A549 (cell line): ENCODE data around the gene CFAP77. TPM values are rescaled to one million over a fixed set of nuclear protein-coding genes. Genes with fewer than 3 reads are reported as not detected.
"Not testable (repeated sequence)": the region's sequence is repeated elsewhere in the genome, so short reads cannot be mapped to it uniquely, and the experiment has no call there.

Source experiments
- ATAC-seq, 2 experiments: fragments of 200-7000 bp in 1 of 2; fragments of >200 bp in 1 of 2; cut with Nextera tagmentation in 1 of 2; cut with Tn5 transposase in 1 of 2; 3 replicates each; pipeline versions ENCODE4 v1.8.0 to v1.9.1; 2018 to 2020; ENCODE audit warnings: mild to moderate bottlenecking in 1 of 2, moderate library complexity in 1 of 2
- CTCF ChIA-PET: fragments of 300-600 bp; sonication (Branson Sonifier 250); formaldehyde crosslinking; extraction: SDS; loops from one replicate; lab custom pipeline; 2021; ENCODE audit warnings: antibody characterized with exemption, inconsistent platforms; lab: Yijun Ruan, JAX
- POLR2A ChIA-PET: fragments of 350-600 bp; formaldehyde crosslinking; extraction: SDS; loops from one replicate; lab custom pipeline; 2021; ENCODE audit warnings: antibody characterized with exemption, inconsistent platforms; lab: Yijun Ruan, JAX
- DNase-seq, 2 experiments: peaks; one replicate each; pipeline versions ENCODE4 v3.0.0 to v3.0.0-alpha.2; 2011 to 2016; ENCODE audit warnings: low read depth in 1 of 2, low spot score in 1 of 2
- FAIRE-seq: peaks from 2 replicates; lab custom pipeline; 2011; peaks lifted over from hg19 to GRCh38; lab: Jason Lieb, UNC
- H3K27ac ChIP-seq, 2 experiments: fragments of >200 bp; sonication (Bioruptor Twin); formaldehyde crosslinking; 3 replicates each; pipeline ENCODE4 v1.5.1; 2016 to 2017
- H3K4me1 ChIP-seq: fragments of >200 bp; sonication (Bioruptor Twin); formaldehyde crosslinking; 3 replicates; pipeline ENCODE4 v1.6.1; 2016
- H3K4me2 ChIP-seq: fragments of >200 bp; sonication (Bioruptor Twin); formaldehyde crosslinking; 3 replicates; pipeline ENCODE4 v1.6.1; 2016
- H3K4me3 ChIP-seq: fragments of >200 bp; sonication (Bioruptor Twin); formaldehyde crosslinking; 3 replicates; pipeline ENCODE4 v1.5.1; 2016
- H3K9me3 ChIP-seq: fragments of >200 bp; sonication (Bioruptor Twin); formaldehyde crosslinking; 3 replicates; pipeline ENCODE4 v1.6.1; 2016
- BHLHE40 ChIP-seq: IDR thresholded peaks from 2 replicates; pipeline ENCODE4 v1.6.1; 2012; ENCODE audit warnings: low read depth, low read length, inconsistent platforms
- CBX2 ChIP-seq: fragments of 200-600 bp; sonication (generic); IDR thresholded peaks from 2 replicates; pipeline ENCODE4 v1.6.1; 2016; ENCODE audit warnings: low read depth, mild to moderate bottlenecking, borderline replicate concordance
- CBX8 ChIP-seq: fragments of 200-600 bp; sonication (generic); IDR thresholded peaks from 2 replicates; pipeline ENCODE4 v1.6.1; 2016
- EP300 ChIP-seq, 2 experiments: fragments of >200 bp; sonication (Bioruptor Twin); formaldehyde crosslinking; IDR thresholded peaks; 2 replicates in 1 of 2; 3 replicates in 1 of 2; pipeline ENCODE4 v1.6.1; 2016 to 2017
- ESRRA ChIP-seq: fragments of 150-350 bp; IDR thresholded peaks from 2 replicates; pipeline ENCODE4 v1.6.1; 2014; ENCODE audit warnings: mild to moderate bottlenecking, low read length, borderline replicate concordance
- GATA3 ChIP-seq: IDR thresholded peaks from 2 replicates; pipeline ENCODE4 v1.6.1; 2012; ENCODE audit warnings: borderline replicate concordance
- HDAC2 ChIP-seq: fragments of 200-600 bp; sonication (generic); IDR thresholded peaks from 2 replicates; pipeline ENCODE4 v1.6.1; 2016
- HOXA7 ChIP-seq: fragments of 250-450 bp; sonication (Bioruptor Pico); IDR thresholded peaks from 2 replicates; pipeline ENCODE4 v1.5.0; 2020; ENCODE audit warnings: mild to moderate bottlenecking, moderate library complexity
- HOXB13 ChIP-seq: fragments of 250-450 bp; sonication (Bioruptor Pico); IDR thresholded peaks from 2 replicates; pipeline ENCODE4 v1.5.0; 2020; ENCODE audit warnings: low read depth, mild to moderate bottlenecking, moderate library complexity
- JUNB ChIP-seq: fragments of >200 bp; sonication (Bioruptor Twin); formaldehyde crosslinking; IDR thresholded peaks from 2 replicates; pipeline ENCODE4 v1.6.1; 2016
- KDM1A ChIP-seq: fragments of 200-600 bp; sonication (generic); IDR thresholded peaks from 2 replicates; pipeline ENCODE4 v1.6.1; 2016; ENCODE audit warnings: low read depth, mild to moderate bottlenecking
- MAFK ChIP-seq: fragments of 450-650 bp; IDR thresholded peaks from 2 replicates; pipeline ENCODE4 v1.6.1; 2014; ENCODE audit not compliant: partially characterized antibody
- MAZ ChIP-seq: fragments of 150-350 bp; IDR thresholded peaks from 2 replicates; pipeline ENCODE4 v1.6.1; 2014; ENCODE audit warnings: antibody characterized with exemption, low read depth, low read length, borderline replicate concordance
- PHF8 ChIP-seq: fragments of 200-600 bp; sonication (generic); IDR thresholded peaks from 2 replicates; pipeline ENCODE4 v1.6.1; 2016; ENCODE audit warnings: low read depth, mild to moderate bottlenecking, antibody characterized with exemption, moderate library complexity, borderline replicate concordance
- POLR2AphosphoS2 ChIP-seq: conservative IDR thresholded peaks from 2 replicates; pipeline ENCODE4 v1.6.1; 2012; ENCODE audit warnings: low read length, improper control_type of control experiment, inconsistent platforms
- SMC3 ChIP-seq: fragments of >200 bp; sonication (Bioruptor Twin); formaldehyde crosslinking; IDR thresholded peaks from 3 replicates; pipeline ENCODE4 v1.6.1; 2018; ENCODE audit warnings: inconsistent platforms
- SREBF2 ChIP-seq: fragments of 450-650 bp; IDR thresholded peaks from 2 replicates; pipeline ENCODE4 v1.6.1; 2014; ENCODE audit warnings: mild to moderate bottlenecking, moderate library complexity
- TP53 ChIP-seq: fragments of 250-450 bp; sonication (Bioruptor Pico); IDR thresholded peaks from 2 replicates; pipeline ENCODE4 v1.5.0; 2021; ENCODE audit warnings: mild to moderate bottlenecking, moderate library complexity
- ZC3H11A ChIP-seq: fragments of 450-650 bp; IDR thresholded peaks from 2 replicates; pipeline ENCODE4 v1.6.1; 2014; ENCODE audit warnings: antibody characterized with exemption, mild to moderate bottlenecking
- ZSCAN20 ChIP-seq: fragments of 250-450 bp; sonication (Bioruptor Pico); IDR thresholded peaks from 2 replicates; pipeline ENCODE4 v1.8.0; 2022; ENCODE audit warnings: mild to moderate bottlenecking, moderate library complexity
- WGBS: methylation state at CpG from one replicate; pipeline ENCODE4 v1.1.6; 2017; ENCODE audit errors: missing lambda C conversion rate; 5-methylcytosine and 5-hydroxymethylcytosine counted together
- polyA plus RNA-seq, 4 experiments: library from polyadenylated mRNA; depleted of rRNA in 3 of 4; stranded (reverse); fragments of >200 nt; fragmentation: RNase III in 1 of 4; extraction: RNeasy Plus Mini Kit Qiagen cat#74134 plus additional on column Dnase treatment in 1 of 4; gene quantifications; 2 replicates in 3 of 4; 3 replicates in 1 of 4; pipeline ENCODE4 v1.2.3, GENCODE V29; 2011 to 2017
- TF ChIP-seq, protein P1 (sequence below): IDR thresholded peaks from 2 replicates; pipeline ENCODE4 v1.6.1; 2012
- TF ChIP-seq, protein P2 (sequence below): fragments of >200 bp; sonication (Bioruptor Twin); formaldehyde crosslinking; IDR thresholded peaks from 2 replicates; pipeline ENCODE4 v1.6.1; 2016
- TF ChIP-seq, protein P3 (sequence below): fragments of 450-650 bp; IDR thresholded peaks from 2 replicates; pipeline ENCODE4 v1.6.1; 2014; ENCODE audit warnings: antibody characterized with exemption
- TF ChIP-seq, protein P4 (sequence below): IDR thresholded peaks from 2 replicates; pipeline ENCODE4 v1.6.1; 2012
- TF ChIP-seq, protein P5 (sequence below): fragments of 200-600 bp; sonication (generic); IDR thresholded peaks from 2 replicates; pipeline ENCODE4 v1.6.1; 2016; ENCODE audit warnings: antibody characterized with exemption, mild to moderate bottlenecking, moderate library complexity

The CFAP77 gene
- polyA plus RNA-seq, 2 of the 4 experiments (the other 2 are of a cell fraction), result 0.05 TPM; not detected in 1

DNA sequence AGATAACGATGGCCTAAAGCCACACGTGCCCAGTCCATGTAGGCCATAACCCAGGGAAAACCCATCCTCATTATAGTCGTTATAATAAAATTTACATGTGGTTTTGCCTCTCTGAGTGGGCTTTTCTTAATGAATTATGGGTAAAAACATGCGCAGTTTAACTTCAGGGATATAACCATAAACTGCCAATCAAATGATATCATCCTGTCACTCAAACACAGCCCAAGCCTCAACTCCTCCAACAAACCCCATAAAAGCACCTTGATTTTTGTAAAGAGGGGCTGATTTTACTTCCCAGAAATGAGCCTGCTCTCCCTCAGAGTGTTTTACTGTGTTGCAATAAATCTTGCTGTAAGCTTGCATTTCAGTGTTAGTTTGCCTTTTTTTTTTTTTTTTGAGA, 39.4 kb upstream of the CFAP77 start:
- 80% methylated on average over 4 of the region's 4 CpGs for WGBS
- no peaks in the 10 kb centered on the region for H3K4me1 ChIP-seq
- H3K27ac ChIP-seq, result no peak overlapping the region
- no peak overlapping the region for H3K4me2 ChIP-seq
- ATAC-seq, result no peak
- CTCF ChIA-PET, result no interaction called here
- no peaks in the 10 kb centered on the region for H3K9me3 ChIP-seq
- FAIRE-seq, result no peak
- H3K4me3 ChIP-seq, result no peak overlapping the region
- DNase-seq, result no peak
- TF ChIP-seq EP300 (IDR thresholded peaks at IDR 0.05), result no peak
- TF ChIP-seq HOXB13 (CRISPR knock-in tag), result no peak
- no peak for TF ChIP-seq SMC3
- TF ChIP-seq, protein P1, sequence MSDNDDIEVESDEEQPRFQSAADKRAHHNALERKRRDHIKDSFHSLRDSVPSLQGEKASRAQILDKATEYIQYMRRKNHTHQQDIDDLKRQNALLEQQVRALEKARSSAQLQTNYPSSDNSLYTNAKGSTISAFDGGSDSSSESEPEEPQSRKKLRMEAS, result no peak
- no peak for TF ChIP-seq ZC3H11A
- no peak for TF ChIP-seq GATA3
- TF ChIP-seq, protein P2, sequence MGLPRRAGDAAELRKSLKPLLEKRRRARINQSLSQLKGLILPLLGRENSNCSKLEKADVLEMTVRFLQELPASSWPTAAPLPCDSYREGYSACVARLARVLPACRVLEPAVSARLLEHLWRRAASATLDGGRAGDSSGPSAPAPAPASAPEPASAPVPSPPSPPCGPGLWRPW, result no peak
- no peak for TF ChIP-seq HOXA7 (CRISPR knock-in tag)
- TF ChIP-seq CBX2, result no peak
- no peak for TF ChIP-seq SREBF2
- no peak for TF ChIP-seq KDM1A
- no peak for TF ChIP-seq BHLHE40
- TF ChIP-seq JUNB, result no peak
- TF ChIP-seq, protein P3, sequence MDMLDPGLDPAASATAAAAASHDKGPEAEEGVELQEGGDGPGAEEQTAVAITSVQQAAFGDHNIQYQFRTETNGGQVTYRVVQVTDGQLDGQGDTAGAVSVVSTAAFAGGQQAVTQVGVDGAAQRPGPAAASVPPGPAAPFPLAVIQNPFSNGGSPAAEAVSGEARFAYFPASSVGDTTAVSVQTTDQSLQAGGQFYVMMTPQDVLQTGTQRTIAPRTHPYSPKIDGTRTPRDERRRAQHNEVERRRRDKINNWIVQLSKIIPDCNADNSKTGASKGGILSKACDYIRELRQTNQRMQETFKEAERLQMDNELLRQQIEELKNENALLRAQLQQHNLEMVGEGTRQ, result no peak
- no peak for TF ChIP-seq ZSCAN20
- no peak for TF ChIP-seq TP53 (CRISPR knock-in tag)
- no peak for TF ChIP-seq MAFK
- no peak for TF ChIP-seq MAZ
- POLR2A ChIA-PET, result no interaction called here

DNA sequence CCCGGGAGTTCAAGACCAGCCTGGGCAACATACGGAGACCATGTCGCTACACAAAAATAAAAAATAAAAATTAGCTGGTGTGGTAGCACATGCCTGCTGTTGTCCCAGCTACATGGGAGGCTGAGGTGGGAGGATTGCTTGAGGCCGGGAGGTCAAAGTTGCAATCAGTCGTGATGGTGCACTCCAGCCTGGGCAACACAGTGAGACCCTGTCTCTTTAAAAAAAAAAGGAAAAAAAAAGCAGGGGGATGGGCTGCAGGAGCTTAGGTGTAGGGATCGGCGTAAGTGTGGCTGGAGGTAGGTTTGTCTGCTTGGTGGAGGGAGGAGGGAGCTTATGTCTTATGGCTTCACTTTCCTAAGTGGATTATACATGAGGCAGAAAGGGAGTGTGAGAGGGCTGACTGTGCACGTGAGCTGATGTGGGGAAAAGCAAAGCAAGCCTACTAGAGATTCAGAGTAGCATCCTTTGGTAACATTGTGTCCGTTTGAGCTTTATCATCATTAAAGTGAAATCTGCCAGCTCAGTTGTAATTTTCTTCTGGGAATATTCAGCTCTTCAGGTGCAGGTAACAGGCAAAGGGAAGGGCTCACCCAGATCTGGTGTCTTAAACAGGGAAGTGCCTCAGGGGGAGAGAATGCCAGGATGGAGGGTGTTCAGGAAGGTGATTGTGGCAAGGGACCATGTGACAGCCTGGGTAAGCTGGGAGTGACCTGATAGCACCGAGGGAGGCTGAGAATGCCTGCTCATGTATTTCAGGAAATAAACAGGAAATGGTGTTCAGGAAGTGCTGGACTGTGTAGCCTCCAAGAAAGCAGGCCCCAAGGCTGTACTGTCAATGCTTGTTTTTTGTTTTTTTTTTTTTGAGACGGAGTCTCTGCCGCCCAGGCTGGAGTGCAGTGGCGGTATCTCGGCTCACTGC, 37.6 kb upstream of the CFAP77 start:
- no peaks in the 10 kb centered on the region for H3K9me3 ChIP-seq
- FAIRE-seq, result no peak
- TF ChIP-seq, protein P4, sequence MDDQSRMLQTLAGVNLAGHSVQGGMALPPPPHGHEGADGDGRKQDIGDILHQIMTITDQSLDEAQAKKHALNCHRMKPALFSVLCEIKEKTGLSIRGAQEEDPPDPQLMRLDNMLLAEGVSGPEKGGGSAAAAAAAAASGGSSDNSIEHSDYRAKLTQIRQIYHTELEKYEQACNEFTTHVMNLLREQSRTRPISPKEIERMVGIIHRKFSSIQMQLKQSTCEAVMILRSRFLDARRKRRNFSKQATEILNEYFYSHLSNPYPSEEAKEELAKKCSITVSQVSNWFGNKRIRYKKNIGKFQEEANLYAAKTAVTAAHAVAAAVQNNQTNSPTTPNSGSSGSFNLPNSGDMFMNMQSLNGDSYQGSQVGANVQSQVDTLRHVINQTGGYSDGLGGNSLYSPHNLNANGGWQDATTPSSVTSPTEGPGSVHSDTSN, result no peak
- TF ChIP-seq CBX8, result no peak
- TF ChIP-seq, protein P2, result no peak
- TF ChIP-seq, protein P5, sequence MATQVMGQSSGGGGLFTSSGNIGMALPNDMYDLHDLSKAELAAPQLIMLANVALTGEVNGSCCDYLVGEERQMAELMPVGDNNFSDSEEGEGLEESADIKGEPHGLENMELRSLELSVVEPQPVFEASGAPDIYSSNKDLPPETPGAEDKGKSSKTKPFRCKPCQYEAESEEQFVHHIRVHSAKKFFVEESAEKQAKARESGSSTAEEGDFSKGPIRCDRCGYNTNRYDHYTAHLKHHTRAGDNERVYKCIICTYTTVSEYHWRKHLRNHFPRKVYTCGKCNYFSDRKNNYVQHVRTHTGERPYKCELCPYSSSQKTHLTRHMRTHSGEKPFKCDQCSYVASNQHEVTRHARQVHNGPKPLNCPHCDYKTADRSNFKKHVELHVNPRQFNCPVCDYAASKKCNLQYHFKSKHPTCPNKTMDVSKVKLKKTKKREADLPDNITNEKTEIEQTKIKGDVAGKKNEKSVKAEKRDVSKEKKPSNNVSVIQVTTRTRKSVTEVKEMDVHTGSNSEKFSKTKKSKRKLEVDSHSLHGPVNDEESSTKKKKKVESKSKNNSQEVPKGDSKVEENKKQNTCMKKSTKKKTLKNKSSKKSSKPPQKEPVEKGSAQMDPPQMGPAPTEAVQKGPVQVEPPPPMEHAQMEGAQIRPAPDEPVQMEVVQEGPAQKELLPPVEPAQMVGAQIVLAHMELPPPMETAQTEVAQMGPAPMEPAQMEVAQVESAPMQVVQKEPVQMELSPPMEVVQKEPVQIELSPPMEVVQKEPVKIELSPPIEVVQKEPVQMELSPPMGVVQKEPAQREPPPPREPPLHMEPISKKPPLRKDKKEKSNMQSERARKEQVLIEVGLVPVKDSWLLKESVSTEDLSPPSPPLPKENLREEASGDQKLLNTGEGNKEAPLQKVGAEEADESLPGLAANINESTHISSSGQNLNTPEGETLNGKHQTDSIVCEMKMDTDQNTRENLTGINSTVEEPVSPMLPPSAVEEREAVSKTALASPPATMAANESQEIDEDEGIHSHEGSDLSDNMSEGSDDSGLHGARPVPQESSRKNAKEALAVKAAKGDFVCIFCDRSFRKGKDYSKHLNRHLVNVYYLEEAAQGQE, result no peak
- no peak for TF ChIP-seq EP300 (IDR thresholded peaks at IDR 0.05)
- TF ChIP-seq ESRRA, result no peak
- TF ChIP-seq PHF8, result no peak
- no peak for TF ChIP-seq HDAC2
- no peak for TF ChIP-seq POLR2AphosphoS2
- TF ChIP-seq, protein P3, result no peak
- TF ChIP-seq, all 56 proteins: peak for 0
- no peak overlapping the region for H3K4me2 ChIP-seq
- 78% methylated on average over 14 of the region's 14 CpGs for WGBS
- no peaks in the 10 kb centered on the region for H3K4me1 ChIP-seq
- DNase-seq (peak in 1 of 2 experiments; percentile 29), ATAC-seq (peak; percentile 62 to 64; a peak in 4 of 6 replicates)
- ChIA-PET CTCF (interaction anchor here (0.5 to 1.5 kb wide), 5 partner anchors 22 to 957 kb away, joined by 3 to 4 read pairs (median 3); no protein-coding TSS in a partner anchor), POLR2A (no interaction called here)
- H3K4me3 ChIP-seq, result no peak overlapping the region
- H3K27ac ChIP-seq, result no peak overlapping the region

DNA sequence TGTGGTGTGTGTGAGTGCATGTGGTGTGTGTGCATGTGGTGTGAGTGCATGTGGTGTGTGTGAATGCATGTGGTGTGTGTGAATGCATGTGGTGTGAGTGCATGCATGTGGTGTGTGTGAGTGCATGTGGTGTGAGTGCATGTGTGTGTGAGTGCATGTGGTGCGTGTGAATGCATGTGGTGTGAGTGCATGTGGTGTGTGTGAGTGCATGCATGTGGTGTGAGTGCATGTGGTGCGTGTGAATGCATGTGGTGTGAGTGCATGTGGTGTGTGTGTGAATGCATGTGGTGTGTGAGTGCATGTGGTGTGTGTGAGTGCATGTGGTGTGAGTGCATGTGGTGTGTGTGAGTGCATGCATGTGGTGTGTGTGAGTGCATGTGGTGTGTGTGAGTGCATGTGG, 32.2 kb upstream of the CFAP77 start:
- H3K9me3 ChIP-seq, FAIRE-seq, H3K4me1 ChIP-seq, H3K4me3 ChIP-seq, H3K27ac ChIP-seq, CTCF ChIA-PET, ATAC-seq, POLR2A ChIA-PET, H3K4me2 ChIP-seq, DNase-seq: not testable (repeated sequence)
- WGBS, result 90% methylated on average over 2 of the region's 2 CpGs
